Measurements from ENCODE around the gene CDK5RAP1. TPM values are rescaled to one million over a fixed set of nuclear protein-coding genes. Genes with fewer than 3 reads are reported as not detected.

CDK5RAP1 gene
- total RNA-seq, result 10 to 100 TPM; 27.7 to 28.1 TPM

GRCh38 chr20:33401184-33401920 is at the start of gene CDK5RAP1:
CDK5RAP1 (minus strand) TSS chr20:33401519; CDS start chr20:33397064, 4,455 bp downstream.

GRCh38 chr20:33443512-33444239 is 42.4 kb upstream of the CDK5RAP1 start, which contains the start of gene SNTA1:
SNTA1 (minus strand) TSS chr20:33443763; CDS start chr20:33443620, 143 bp downstream.

Other genes starting within 250 kb of the CDK5RAP1 start
- not detected for gene BPIFA2, start 233.4 kb downstream of the CDK5RAP1 start, total RNA-seq
- not detected for gene BPIFA3, start 184.2 kb downstream of the CDK5RAP1 start, total RNA-seq
- not detected for gene BPIFA1, start 165.5 kb downstream of the CDK5RAP1 start, total RNA-seq
- gene BPIFB1, start 118.3 kb downstream of the CDK5RAP1 start, total RNA-seq, result not detected
- gene SNTA1, start 42.2 kb upstream of the CDK5RAP1 start, total RNA-seq, result 1 to 10 TPM; 6.2 to 7.0 TPM
- gene CBFA2T2, start 88.6 kb upstream of the CDK5RAP1 start, total RNA-seq, result 10 to 100 TPM; 17.9 to 20.5 TPM

Data from activated naive CD4-positive, alpha-beta T cell treated with anti-CD3 and anti-CD28 coated beads, Interleukin-2, amount 10 ng/mL, durations not matched to agents 5 hours and 36 hours (primary cell).